Endothelial cell of umbilical vein (primary cell): ENCODE results near the gene LAMC3. TPM values are rescaled to one million over a fixed set of nuclear protein-coding genes. Genes with fewer than 3 reads are reported as not detected.

Source experiments
- BruUV-seq: library from RNA; stranded (reverse); fragments of 400-500 nt; replicated peaks from 2 replicates; lab custom pipeline; 2021; lab: Mats Ljungman, UMichigan
- CTCF ChIA-PET: fragments of 300-600, 350-600 bp; sonication (Branson Sonifier 250); formaldehyde crosslinking; loops from one replicate; lab custom pipeline; 2021; ENCODE audit warnings: antibody characterized with exemption, inconsistent platforms; lab: Charles Lee
- POLR2A ChIA-PET: fragments of 300-600, 350-600 bp; sonication (Branson Sonifier 250); formaldehyde crosslinking; loops from one replicate; lab custom pipeline; 2021; ENCODE audit warnings: antibody characterized with exemption, inconsistent platforms; lab: Charles Lee
- DNase-seq: peaks from one replicate; pipeline ENCODE4 v3.0.0-alpha.2; 2011; ENCODE audit warnings: low read depth, low spot score
- FAIRE-seq: peaks from 2 replicates; lab custom pipeline; 2011; peaks lifted over from hg19 to GRCh38; lab: Jason Lieb, UNC
- H2AFZ ChIP-seq: 2 replicates; pipeline ENCODE4 v1.6.0; 2012; ENCODE audit warnings: low read depth, low read length, control low read depth, inconsistent platforms
- H3K27ac ChIP-seq: 2 replicates; pipeline ENCODE4 v1.5.1; 2011; ENCODE audit warnings: low read depth, mild to moderate bottlenecking, control low read depth, low read length, moderate library complexity; ENCODE audit not compliant: insufficient read depth
- H3K27me3 ChIP-seq, 2 experiments: 2 replicates each; pipeline versions ENCODE4 v1.6.0 to v1.6.1; 2011; ENCODE audit warnings: low read length in 2 of 2, mixed read lengths in 1 of 2; ENCODE audit not compliant: control insufficient read depth in 2 of 2, insufficient read depth in 2 of 2
- H3K36me3 ChIP-seq, 2 experiments: 2 replicates in 1 of 2; 3 replicates in 1 of 2; pipeline ENCODE4 v1.5.1; 2011; ENCODE audit warnings: low read length in 2 of 2, mild to moderate bottlenecking in 1 of 2, moderate library complexity in 1 of 2; ENCODE audit not compliant: control insufficient read depth in 2 of 2, insufficient read depth in 2 of 2; ENCODE audit errors: extremely low read depth in 1 of 2
- H3K4me1 ChIP-seq: 3 replicates; pipeline ENCODE4 v1.5.1; 2011; ENCODE audit warnings: mild to moderate bottlenecking, low read length; ENCODE audit not compliant: control insufficient read depth, insufficient read depth; ENCODE audit errors: extremely low read depth
- H3K4me2 ChIP-seq: 2 replicates; pipeline ENCODE4 v1.6.1; 2011; ENCODE audit warnings: low read length, control low read depth, mixed read lengths; ENCODE audit not compliant: insufficient read depth
- H3K4me3 ChIP-seq, 3 experiments: fragments of 200-600 bp in 1 of 3; sonication (generic), shearing (Covaris generic) in 1 of 3; replicated peaks in 1 of 3; 2 replicates each; pipeline ENCODE4 v1.5.1; 2011 to 2016; ENCODE audit warnings: control low read depth in 3 of 3, low read length in 3 of 3, mild to moderate bottlenecking in 2 of 3, inconsistent platforms in 1 of 3, low read depth in 1 of 3, moderate library complexity in 1 of 3; ENCODE audit not compliant: insufficient read depth in 1 of 3
- H3K79me2 ChIP-seq: 2 replicates; pipeline ENCODE4 v1.6.0; 2012; ENCODE audit warnings: low read length, inconsistent platforms; ENCODE audit not compliant: control insufficient read depth, insufficient read depth
- H3K9ac ChIP-seq: replicated peaks from 2 replicates; pipeline ENCODE3; 2011; ENCODE audit warnings: low read length, control low read depth; ENCODE audit not compliant: insufficient read depth; ENCODE audit errors: extremely low read depth
- H3K9me1 ChIP-seq: replicated peaks from 3 replicates; pipeline ENCODE4 v1.6.0; 2011; ENCODE audit warnings: mild to moderate bottlenecking, low read length; ENCODE audit not compliant: control insufficient read depth, insufficient read depth; ENCODE audit errors: extremely low read depth
- H3K9me3 ChIP-seq: replicated peaks from 2 replicates; pipeline ENCODE4 v1.5.1; 2012; ENCODE audit warnings: low read length, inconsistent platforms; ENCODE audit not compliant: control insufficient read depth, insufficient read depth
- H4K20me1 ChIP-seq: replicated peaks from 2 replicates; pipeline ENCODE3; 2011; ENCODE audit warnings: mild to moderate bottlenecking, low read length; ENCODE audit not compliant: control insufficient read depth, insufficient read depth; ENCODE audit errors: extremely low read depth
- CTCF ChIP-seq, 2 donors: IDR thresholded peaks; 1 replicate in 1 of 2; 2 replicates in 1 of 2; pipeline ENCODE4 v1.5.1; 2011; ENCODE audit warnings: low read length in 2 of 2, mild to moderate bottlenecking in 2 of 2, moderate library complexity in 2 of 2, control low read depth in 1 of 2, inconsistent platforms in 1 of 2, low read depth in 1 of 2; ENCODE audit not compliant: insufficient read depth in 1 of 2; ENCODE audit errors: extremely low read depth in 1 of 2
- EZH2 ChIP-seq: IDR thresholded peaks from 2 replicates; pipeline ENCODE4 v1.6.1; 2012; ENCODE audit warnings: borderline replicate concordance, low read depth, mild to moderate bottlenecking, moderate library complexity, low read length, inconsistent platforms; ENCODE audit not compliant: severe bottlenecking
- FOS ChIP-seq: IDR thresholded peaks from 2 replicates; pipeline ENCODE4 v1.6.1; 2011; ENCODE audit warnings: mild to moderate bottlenecking, low read length, moderate library complexity, borderline replicate concordance; ENCODE audit not compliant: insufficient read depth
- GATA2 ChIP-seq: IDR thresholded peaks from 2 replicates; pipeline ENCODE4 v1.7.0; 2011; ENCODE audit warnings: low read depth, mild to moderate bottlenecking, moderate library complexity, mixed read lengths, low read length; ENCODE audit not compliant: insufficient read length, insufficient read depth
- JUN ChIP-seq: IDR thresholded peaks from 2 replicates; pipeline ENCODE4 v1.6.1; 2011; ENCODE audit warnings: borderline replicate concordance, low read depth; ENCODE audit not compliant: insufficient read length, insufficient read depth
- MYC ChIP-seq: IDR thresholded peaks from one replicate; pipeline ENCODE4 v1.6.1; 2011; ENCODE audit warnings: mild to moderate bottlenecking, low read depth, low read length
- dilution Hi-C: fragments of 300-500 bp; cut with MboI; formaldehyde crosslinking; loops from one replicate; pipeline ENCODE4 v1.15.0; 2019; ENCODE audit warnings: low sequenced_read_pairs; ENCODE audit not compliant: extremely low pct_ligation_motif_present
- intact Hi-C: fragments of 100-400 bp; cut with micrococcal nuclease; formaldehyde crosslinking; loops from one replicate; pipeline ENCODE4 v1.10.0; 2022
- polyA plus RNA-seq, 4 experiments: library from polyadenylated mRNA; depleted of rRNA in 3 of 4; stranded (reverse) in 3 of 4; unstranded in 1 of 4; fragments of >200 nt; gene quantifications; 2 replicates each; pipeline versions ENCODE4 v1.2.1 to v1.2.3, GENCODE V29; 2011 to 2012; ENCODE audit warnings: missing spikeins in 1 of 4
- total RNA-seq: library from RNA; stranded (reverse); gene quantifications from 2 replicates; pipeline ENCODE4 v1.2.3, GENCODE V29; 2021
- TF ChIP-seq, protein P1 (sequence below): IDR thresholded peaks from 2 replicates; pipeline ENCODE4 v1.6.1; 2011; ENCODE audit not compliant: insufficient read depth, insufficient read length

The LAMC3 gene
- total and polyA plus RNA-seq, 2 donors (not counting 3 experiments of a cell fraction or from before 2014, with no cell fraction given) = 0.18 to 0.38 TPM

- Histone ChIP-seq H3K9me1 (no peaks in the 10 kb centered on the region), H3K9ac (no peak overlapping the region), H3K27ac (no peak overlapping the region), H3K79me2 (no peaks in the 10 kb centered on the region), H3K4me1 (no peaks in the 10 kb centered on the region), H2AFZ (no peak overlapping the region), H3K4me2 (no peak overlapping the region), H3K27me3 (no peaks in the 10 kb centered on the region), H4K20me1 (no peaks in the 10 kb centered on the region), H3K36me3 (no peaks in the 10 kb centered on the region), H3K9me3 (no peaks in the 10 kb centered on the region), H3K4me3 (no peak overlapping the region)
- dilution Hi-C loops (no loop called here), intact Hi-C loops (no loop called here)
- POLR2A ChIA-PET = no interaction called here
- CTCF ChIA-PET = interaction anchor here (0.7 to 8.5 kb wide), 3 partner anchors 11 to 175 kb away, joined by 3 to 133 read pairs (median 3); no protein-coding TSS in a partner anchor
- no peak for DNase-seq
- TF ChIP-seq MYC (no peak), CTCF (IDR thresholded peaks at IDR 0.05; ENCODE audit: extremely low read depth in 1 of 2, insufficient read depth in 1 of 2, low read depth in 1 of 2, low read length in 2 of 2) (no peak)
- no TSS peak for BruUV-seq
- no peak for FAIRE-seq
Observed at GRCh38 chr9:131042666-131043065, 33.7 kb downstream of the LAMC3 start.

- Histone ChIP-seq H3K27ac (no peak overlapping the region), H4K20me1 (no peaks in the 10 kb centered on the region), H3K4me1 (no peaks in the 10 kb centered on the region), H3K4me2 (no peak overlapping the region), H3K36me3 (no peaks in the 10 kb centered on the region), H3K9me3 (no peaks in the 10 kb centered on the region), H3K27me3 (no peaks in the 10 kb centered on the region), H3K79me2 (no peaks in the 10 kb centered on the region), H3K9me1 (no peaks in the 10 kb centered on the region), H3K9ac (no peak overlapping the region), H2AFZ (no peak overlapping the region), H3K4me3 (no peak overlapping the region)
- intact Hi-C loops = no loop called here
- CTCF ChIA-PET = interaction anchor here (0.7 to 8.5 kb wide), 4 partner anchors 10 to 176 kb away, joined by 3 to 133 read pairs (median 4); no protein-coding TSS in a partner anchor
- dilution Hi-C loops = no loop called here
- FAIRE-seq (no peak), DNase-seq (no peak)
- no TSS peak for BruUV-seq
- POLR2A ChIA-PET = no interaction called here
- TF ChIP-seq, protein P1, sequence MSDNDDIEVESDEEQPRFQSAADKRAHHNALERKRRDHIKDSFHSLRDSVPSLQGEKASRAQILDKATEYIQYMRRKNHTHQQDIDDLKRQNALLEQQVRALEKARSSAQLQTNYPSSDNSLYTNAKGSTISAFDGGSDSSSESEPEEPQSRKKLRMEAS = no peak
- TF ChIP-seq GATA2 (no peak), JUN (no peak), EZH2 (no peak), FOS (no peak)
Observed at GRCh38 chr9:131043087-131043486, 34.1 kb downstream of the LAMC3 start.
